ENCODE results near the gene NDUFA5.
A peak's percentile ranks its signal among the peaks of the same experiment; 100 is the strongest.

Gene NDUFA5

DNA sequence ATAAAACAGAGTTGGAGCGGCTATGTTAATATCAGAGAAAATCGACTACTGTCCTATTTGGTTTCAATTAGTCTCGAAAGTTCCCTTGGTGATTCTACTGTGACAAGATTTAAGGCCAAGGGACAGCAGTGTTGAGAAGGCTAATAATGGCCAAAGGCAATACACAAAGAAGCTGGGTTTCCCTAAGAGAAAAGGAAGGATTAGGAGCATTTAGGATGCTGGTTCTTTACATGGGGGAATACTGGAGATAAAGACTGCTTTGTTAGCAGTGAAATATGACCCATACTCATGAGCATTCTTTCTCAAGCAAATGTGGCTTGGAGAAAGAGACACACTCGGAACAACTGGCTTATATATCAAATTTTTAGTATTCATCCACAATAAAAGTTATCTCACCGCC lies 55.4 kb downstream of the NDUFA5 start:
- DNase-seq (ENCODE audit: low read depth in 2 of 2): no peak

DNA sequence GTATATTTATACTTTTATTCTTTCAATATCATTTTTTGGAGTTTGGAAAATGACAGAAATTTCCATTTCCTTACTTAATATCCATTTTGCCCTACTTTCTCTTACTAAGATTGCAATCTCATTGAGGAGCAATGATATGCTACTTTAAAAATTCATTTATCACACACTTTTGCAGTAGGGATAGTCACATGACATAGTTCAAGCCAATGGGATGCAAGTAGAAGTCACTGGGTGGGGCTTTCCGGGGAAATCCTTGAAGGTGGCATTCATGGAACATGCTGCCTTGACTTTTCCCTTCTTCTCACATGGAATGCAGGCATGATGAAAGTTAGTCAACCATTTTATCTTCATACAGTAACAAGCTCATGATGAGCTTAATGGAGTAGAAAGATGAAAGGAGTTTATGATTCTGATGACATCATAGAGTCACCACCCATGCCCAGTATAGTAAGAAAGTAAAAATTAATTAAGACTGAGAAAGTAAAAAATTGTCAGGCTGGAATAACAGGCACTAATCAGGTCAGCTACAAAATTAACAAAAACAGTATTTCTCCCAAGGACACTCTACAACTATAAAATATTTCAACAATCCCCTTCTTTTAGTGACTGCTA lies 56.6 kb downstream of the NDUFA5 start:
- no peak for DNase-seq (ENCODE audit: low read depth in 2 of 2)

DNA sequence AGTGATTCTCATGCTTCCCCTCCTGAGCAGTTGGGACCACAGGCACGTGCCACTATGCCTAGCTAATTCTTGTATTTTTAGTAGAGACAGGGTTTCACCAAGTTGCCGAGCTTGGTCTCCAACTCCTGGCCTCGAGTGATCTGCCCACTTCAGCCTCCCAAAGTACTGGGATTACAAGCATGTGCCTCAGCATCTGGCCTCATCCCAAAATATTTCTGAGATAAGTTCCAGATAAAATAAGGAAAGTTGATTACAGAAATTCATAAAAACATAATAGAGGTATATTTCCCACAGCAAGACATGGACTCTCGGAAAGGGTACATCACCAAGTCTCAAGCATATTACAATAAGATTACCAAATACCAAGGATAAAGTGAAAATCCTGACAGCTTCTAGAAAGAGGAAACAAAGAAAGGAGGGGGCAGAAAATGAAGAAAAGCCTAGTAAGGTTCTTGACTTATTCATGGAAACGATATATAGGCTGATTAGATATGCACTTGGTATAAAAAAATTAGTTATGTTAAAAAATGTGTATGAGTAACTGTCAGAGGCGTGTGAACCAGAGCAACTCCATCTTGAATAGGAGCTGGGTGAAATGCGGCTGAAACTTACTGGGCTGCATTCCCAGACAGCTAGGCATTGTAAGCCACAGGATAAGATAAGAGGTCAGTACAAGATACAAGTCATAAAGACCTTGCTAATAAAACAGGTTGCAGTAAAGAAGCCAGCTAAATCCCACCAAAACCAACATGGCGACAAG lies 58.2 kb downstream of the NDUFA5 start:
- DNase-seq (ENCODE audit: low read depth in 2 of 2): no peak

DNA sequence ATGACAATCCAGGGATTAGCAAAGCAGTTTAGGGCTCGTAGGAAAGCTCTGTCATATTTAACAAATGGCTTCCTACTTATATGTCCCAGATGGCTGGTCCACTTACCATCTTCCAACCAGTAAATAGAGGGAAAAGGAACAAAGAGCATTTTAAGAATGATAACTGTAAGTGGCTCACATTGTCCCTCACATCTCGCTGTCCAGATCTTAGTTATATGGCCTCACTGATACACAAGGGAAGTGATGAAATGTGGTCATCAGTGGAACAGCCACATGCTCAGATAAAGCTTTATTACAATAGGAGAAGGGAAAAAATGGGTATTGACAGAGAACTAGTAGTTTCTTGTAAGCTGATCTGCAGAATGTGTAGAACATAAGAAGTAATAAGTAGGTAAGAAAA lies 59.0 kb downstream of the NDUFA5 start:
- DNase-seq (ENCODE audit: low read depth in 2 of 2): no peak

DNA sequence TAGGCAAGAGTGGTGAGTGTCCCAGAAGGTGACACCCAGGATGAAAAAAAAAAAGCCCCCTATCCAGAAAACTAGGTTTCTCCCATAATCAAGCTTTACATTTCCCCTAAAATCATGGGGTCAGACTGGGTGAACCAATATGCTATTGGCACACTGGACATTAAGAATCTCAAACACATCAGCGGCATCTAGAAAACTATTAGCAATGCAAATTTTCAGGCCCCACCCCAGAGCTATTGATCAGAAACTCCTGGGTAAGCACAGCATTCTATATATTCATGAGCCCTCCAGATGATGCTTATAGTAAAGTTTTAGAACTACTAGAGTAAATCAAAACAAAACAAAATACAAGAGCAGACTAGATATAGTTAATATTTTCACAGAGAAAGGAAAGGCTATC lies 59.6 kb downstream of the NDUFA5 start:
- DNase-seq (ENCODE audit: low read depth in 2 of 2): no peak

DNA sequence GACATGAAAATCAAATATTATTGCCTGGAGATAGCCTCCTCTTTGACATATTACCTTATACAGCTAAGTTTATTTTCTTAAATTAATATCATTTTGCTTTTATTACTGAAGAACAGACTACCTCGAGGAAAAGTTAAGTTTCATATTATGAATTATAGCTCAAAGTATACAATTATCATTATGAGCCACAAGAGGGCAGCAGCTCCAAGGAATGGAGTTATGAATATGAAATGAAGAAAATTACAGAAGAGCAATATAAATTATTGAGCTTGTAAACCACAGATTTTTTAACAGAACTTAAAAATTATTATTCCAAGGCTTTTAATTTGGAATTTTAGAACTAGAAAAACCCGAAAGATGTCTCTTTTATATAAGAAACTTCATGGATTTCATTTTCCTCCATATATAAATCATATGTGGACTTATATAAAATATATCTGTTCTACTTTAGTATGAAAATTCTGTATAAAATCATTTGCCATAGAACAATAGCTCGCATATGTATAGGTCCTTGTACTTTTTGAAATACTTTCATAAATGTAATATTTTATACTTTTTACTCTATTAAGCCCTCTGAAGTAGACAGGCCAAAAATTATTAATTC lies 63.3 kb downstream of the NDUFA5 start:
- peak; percentile 3 for DNase-seq (ENCODE audit: low read depth in 2 of 2)

DNA sequence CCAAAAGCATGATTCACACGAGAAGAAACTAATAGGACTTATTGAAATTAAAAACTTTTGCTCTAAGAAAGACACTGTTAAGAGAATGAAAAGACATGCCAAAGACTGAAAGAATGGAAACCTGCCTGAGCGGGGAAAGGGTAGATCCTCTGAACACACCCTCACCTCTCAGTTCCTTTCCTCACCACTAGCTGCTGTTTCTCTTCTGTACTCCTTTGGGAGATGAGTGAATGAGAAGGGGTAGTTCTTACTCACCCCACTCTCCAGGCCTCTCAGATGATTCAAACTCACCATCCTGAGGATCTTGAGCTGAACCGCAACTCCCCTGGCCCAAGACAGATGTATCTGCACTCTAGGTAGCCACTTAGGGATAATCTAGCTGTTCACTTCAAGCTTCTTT lies 65.1 kb downstream of the NDUFA5 start:
- DNase-seq (ENCODE audit: low read depth in 2 of 2): no peak
